ENCODE measurements around the gene CDC45.

Gene CDC45

DNA sequence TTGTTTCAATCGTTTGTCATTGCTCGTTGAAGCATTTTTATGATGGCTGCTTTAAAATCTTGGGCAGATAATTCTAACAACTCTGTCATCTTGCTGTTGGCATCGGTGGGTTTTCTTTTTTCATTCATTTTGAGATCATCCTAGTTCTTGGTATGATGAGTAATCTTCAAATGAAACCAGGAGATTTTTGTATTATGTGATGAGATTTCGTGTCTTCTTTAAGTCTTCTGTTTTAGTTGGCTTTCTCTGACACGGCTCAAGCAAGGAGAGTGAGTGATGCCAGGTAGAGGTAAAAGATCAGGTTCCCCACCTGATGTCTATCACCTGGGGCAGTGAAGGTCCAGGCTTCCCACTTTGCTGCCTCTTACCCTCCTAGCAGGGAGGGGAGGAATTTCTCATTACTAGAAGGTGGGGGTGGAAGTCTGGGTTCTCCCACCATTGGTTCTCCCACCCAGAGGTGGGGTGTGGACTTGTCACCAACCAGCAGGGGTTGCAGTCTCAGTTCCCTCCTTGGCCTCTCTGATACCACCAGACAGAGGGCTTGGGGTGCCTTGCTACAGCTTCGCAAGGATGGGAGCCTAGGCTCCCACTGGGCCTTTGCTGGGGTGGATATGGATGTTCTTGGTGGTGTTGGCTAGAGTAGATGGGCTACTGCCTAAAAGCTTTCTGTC lies 12.9 kb downstream of the CDC45 start:
- H3K27ac ChIP-seq: no peak overlapping the region
- TF ChIP-seq, protein P1, sequence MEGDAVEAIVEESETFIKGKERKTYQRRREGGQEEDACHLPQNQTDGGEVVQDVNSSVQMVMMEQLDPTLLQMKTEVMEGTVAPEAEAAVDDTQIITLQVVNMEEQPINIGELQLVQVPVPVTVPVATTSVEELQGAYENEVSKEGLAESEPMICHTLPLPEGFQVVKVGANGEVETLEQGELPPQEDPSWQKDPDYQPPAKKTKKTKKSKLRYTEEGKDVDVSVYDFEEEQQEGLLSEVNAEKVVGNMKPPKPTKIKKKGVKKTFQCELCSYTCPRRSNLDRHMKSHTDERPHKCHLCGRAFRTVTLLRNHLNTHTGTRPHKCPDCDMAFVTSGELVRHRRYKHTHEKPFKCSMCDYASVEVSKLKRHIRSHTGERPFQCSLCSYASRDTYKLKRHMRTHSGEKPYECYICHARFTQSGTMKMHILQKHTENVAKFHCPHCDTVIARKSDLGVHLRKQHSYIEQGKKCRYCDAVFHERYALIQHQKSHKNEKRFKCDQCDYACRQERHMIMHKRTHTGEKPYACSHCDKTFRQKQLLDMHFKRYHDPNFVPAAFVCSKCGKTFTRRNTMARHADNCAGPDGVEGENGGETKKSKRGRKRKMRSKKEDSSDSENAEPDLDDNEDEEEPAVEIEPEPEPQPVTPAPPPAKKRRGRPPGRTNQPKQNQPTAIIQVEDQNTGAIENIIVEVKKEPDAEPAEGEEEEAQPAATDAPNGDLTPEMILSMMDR (IDR thresholded peaks at IDR 0.05): no peak
- TF ChIP-seq ZFX (IDR thresholded peaks at IDR 0.05; ENCODE audit: borderline replicate concordance): no peak

DNA sequence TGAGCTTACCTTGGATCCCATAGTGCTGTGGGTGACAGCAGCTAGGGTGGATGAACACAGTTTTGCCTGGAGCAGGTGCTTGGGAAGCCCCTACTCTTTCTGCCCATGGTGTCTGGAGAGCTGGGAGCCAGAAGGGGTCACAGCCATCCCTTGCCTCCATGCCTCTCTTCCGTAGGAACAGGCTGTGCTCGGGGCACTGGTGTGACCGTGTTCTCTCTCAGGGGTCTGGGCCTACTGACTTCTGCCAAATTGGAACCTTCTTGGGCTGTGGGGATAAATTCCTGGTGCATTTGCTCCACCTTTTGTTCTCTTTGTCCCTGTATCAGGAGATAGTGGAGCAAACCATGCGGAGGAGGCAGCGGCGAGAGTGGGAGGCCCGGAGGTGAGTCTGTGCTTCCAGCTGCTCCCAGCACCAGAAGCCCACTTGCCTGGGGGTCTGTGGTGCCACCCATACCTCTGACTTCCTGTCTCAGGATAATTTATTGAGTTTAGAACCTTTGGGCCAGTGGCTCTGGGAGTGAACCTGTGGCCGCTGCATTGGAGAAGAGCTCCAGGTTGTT lies 14.4 kb downstream of the CDC45 start:
- H3K27ac ChIP-seq: no peak overlapping the region
- no peak for TF ChIP-seq ZFX (IDR thresholded peaks at IDR 0.05; ENCODE audit: borderline replicate concordance)
- TF ChIP-seq, protein P1 (IDR thresholded peaks at IDR 0.05): no peak

DNA sequence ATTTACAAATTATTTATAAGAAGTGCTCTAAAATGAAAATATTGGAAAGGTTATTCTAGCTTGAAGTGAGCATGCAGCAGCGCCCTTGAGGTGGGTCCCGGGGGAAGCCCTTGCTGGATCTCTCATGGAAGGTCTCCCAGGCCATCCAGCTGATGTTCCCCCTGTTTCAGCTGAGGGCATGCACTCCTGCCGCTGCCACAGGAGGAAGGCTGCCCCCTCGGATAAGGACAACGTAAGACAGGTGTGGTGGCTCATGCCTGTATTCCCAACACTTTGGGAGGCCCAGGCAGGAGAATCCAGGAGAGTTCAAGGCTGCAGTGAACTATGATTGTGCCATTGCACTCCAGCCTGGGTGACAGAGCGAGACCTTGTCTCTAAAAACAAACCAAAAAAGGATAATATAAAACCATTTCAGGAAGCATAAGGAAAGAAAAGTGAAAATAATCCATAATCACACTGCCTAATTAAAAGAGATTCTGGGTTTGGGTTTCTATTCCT lies 15.0 kb downstream of the CDC45 start:
- no peak for TF ChIP-seq ZFX (IDR thresholded peaks at IDR 0.05; ENCODE audit: borderline replicate concordance)
- TF ChIP-seq, protein P1 (IDR thresholded peaks at IDR 0.05): no peak
- H3K27ac ChIP-seq: no peak overlapping the region

DNA sequence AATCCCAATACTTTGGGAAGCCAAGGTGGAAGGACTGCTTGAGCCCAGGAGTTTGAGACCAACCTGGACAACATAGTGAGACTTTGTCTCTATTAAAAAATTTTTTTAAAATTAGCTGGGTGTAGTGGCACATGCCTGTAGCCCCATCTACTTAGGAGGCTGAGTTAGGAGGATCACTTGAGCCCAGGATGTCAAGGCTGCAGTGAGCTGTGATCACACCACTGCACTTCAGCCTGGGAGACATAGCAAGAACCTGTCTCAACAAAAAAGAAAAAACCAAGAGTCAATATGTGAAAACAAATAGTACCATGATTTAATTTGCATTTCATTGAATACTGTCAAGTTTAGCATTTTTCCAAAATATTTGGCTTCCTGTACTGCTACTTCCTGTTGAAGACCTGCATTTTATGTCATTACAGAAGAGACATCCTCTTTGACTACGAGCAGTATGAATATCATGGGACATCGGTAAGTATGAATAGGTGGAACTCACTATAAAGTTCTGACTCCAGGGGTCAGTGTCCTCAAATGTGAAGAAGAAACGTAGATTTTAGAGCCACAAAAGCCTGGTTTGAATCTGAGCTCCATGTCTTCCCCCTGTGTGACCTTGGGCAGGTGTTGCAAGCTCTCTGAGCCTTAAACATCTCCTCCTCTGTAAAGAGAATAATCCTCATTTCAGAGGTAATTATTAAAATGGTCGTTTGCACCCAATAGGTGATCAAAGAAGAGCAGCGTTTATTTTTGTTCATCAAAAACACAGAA lies 16.0 kb downstream of the CDC45 start:
- TF ChIP-seq, protein P1 (IDR thresholded peaks at IDR 0.05): no peak
- no peak for TF ChIP-seq ZFX (IDR thresholded peaks at IDR 0.05; ENCODE audit: borderline replicate concordance)
- H3K27ac ChIP-seq: no peak overlapping the region

DNA sequence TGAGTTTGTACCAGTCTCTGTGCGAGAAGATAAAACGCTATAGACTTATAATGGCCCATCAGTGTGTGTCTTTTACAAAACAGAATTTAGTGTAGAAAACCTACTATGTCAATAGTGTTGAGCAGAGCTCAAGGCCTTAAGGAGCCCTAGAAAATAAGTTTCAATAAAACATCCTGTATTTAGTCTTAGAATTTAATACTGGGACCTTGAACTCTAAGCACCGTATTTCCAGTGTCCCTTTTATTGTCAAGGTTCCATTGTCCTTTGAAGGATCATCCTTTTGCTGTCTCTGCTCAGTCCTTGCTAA lies 16.6 kb downstream of the CDC45 start:
- TF ChIP-seq, protein P1 (IDR thresholded peaks at IDR 0.05): no peak
- TF ChIP-seq ZFX (IDR thresholded peaks at IDR 0.05; ENCODE audit: borderline replicate concordance): no peak
- H3K27ac ChIP-seq: no peak overlapping the region

DNA sequence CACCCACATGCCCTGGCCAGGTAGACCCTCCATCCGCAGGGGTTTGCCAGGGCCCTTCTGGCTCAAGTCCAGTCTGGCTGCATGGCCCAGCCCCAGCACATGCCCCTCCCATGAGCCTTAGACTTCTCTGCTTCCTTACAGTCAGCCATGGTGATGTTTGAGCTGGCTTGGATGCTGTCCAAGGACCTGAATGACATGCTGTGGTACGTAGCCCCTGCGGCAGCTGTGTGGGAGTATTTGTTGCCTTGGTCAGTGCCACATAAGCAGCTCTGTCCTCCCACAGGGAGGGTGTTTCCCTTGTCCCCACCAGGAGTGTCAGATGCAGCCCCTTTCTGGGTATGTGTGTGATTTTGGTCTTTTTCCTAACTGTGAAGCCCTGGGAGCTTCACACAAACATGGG lies 17.5 kb downstream of the CDC45 start:
- TF ChIP-seq, protein P1 (IDR thresholded peaks at IDR 0.05): no peak
- TF ChIP-seq ZFX (IDR thresholded peaks at IDR 0.05; ENCODE audit: borderline replicate concordance): no peak
- no peak overlapping the region for H3K27ac ChIP-seq

Data from 22Rv1 (cell line).